Effector memory CD8-positive, alpha-beta T cell (primary cell): ENCODE measurements around the gene NOD2.

Experiments
- ATAC-seq: fragments of 150-1000 bp; cut with Tn5 transposase; replicated peaks from 2 replicates; pipeline ENCODE4 v1.10.0; 2021; ENCODE audit warnings: mild to moderate bottlenecking, moderate library complexity
- DNase-seq, 3 experiments: peaks; one replicate each; pipeline ENCODE4 v3.0.0; 2021
- H3K27ac Mint-ChIP-seq, 2 donors: one replicate each; pipeline ENCODE4 v1.8.0; 2022; ENCODE audit warnings: mild to moderate bottlenecking in 2 of 2, mixed read lengths in 2 of 2, moderate library complexity in 2 of 2
- H3K27me3 Mint-ChIP-seq, 2 donors: one replicate each; pipeline ENCODE4 v1.8.0; 2022; ENCODE audit warnings: mixed read lengths in 2 of 2
- H3K36me3 Mint-ChIP-seq: one replicate; pipeline ENCODE4 v1.8.0; 2022; ENCODE audit warnings: mild to moderate bottlenecking, moderate library complexity, mixed read lengths; ENCODE audit not compliant: insufficient read depth
- H3K4me1 Mint-ChIP-seq, 2 donors: one replicate each; pipeline ENCODE4 v1.8.0; 2022; ENCODE audit warnings: low read depth in 2 of 2, mixed read lengths in 2 of 2
- H3K4me3 Mint-ChIP-seq, 2 donors: one replicate each; pipeline ENCODE4 v1.8.0; 2022; ENCODE audit warnings: mild to moderate bottlenecking in 2 of 2, mixed read lengths in 2 of 2, moderate library complexity in 2 of 2
- H3K9me3 Mint-ChIP-seq, 2 donors: one replicate each; pipeline ENCODE4 v1.8.0; 2022; ENCODE audit warnings: mixed read lengths in 2 of 2
- total RNA-seq, 9 experiments: gene quantifications; one replicate each; lab custom pipeline; 2026; lab: John Stamatoyannopoulos, UW

The NOD2 gene
- 3.4 to 28.8 (median 20.2) reads per million in 9 experiments for total RNA-seq

- Mint-ChIP-seq H3K27ac (peak within 1 kb of the TSS; percentile 97), H3K9me3 (no peaks in the 10 kb centered on the region), H3K4me1 (peaks cover 49 to 53% of the 10 kb centered on the region in 2 donors), H3K4me3 (peak within 1 kb of the TSS; percentile 89), H3K36me3 (peaks cover 9% of the 10 kb centered on the region), H3K27me3 (no peaks in the 10 kb centered on the region)
- ATAC-seq (peak; percentile 34), DNase-seq (no peak)
Measured at GRCh38 chr16:50692999-50693781, at the start of gene NOD2. NOD2 (plus strand) TSS chr16:50693606; CDS start chr16:50699496, 5,890 bp downstream.

- Mint-ChIP-seq H3K27ac (no peak overlapping the region), H3K27me3 (peaks cover 12 to 44% of the 10 kb centered on the region in 2 donors), H3K4me1 (peaks cover 0 to 5% of the 10 kb centered on the region in 2 donors), H3K4me3 (no peak overlapping the region), H3K9me3 (no peaks in the 10 kb centered on the region), H3K36me3 (no peaks in the 10 kb centered on the region)
- no peak for ATAC-seq
- no peak for DNase-seq
Measured at GRCh38 chr16:50644245-50644644, 49.2 kb upstream of the NOD2 start.

GRCh38 chr16:50644729-50645128, 48.7 kb upstream of the NOD2 start:
- Mint-ChIP-seq H3K9me3 (no peaks in the 10 kb centered on the region), H3K27me3 (peaks cover 12 to 41% of the 10 kb centered on the region in 2 donors), H3K27ac (peak overlapping the region in 1 of 2 donors; percentile 27), H3K4me1 (peaks cover 0 to 5% of the 10 kb centered on the region in 2 donors), H3K4me3 (no peak overlapping the region), H3K36me3 (no peaks in the 10 kb centered on the region)
- ATAC-seq (peak; percentile 48), DNase-seq (peak; percentile 12 to 13 (median 13))

GRCh38 chr16:50645563-50646220, 47.7 kb upstream of the NOD2 start:
- no peaks in the 10 kb centered on the region for H3K36me3 Mint-ChIP-seq
- H3K27ac Mint-ChIP-seq = no peak overlapping the region
- peaks cover 8 to 31% of the 10 kb centered on the region in 2 donors for H3K27me3 Mint-ChIP-seq
- no peak for ATAC-seq
- H3K4me1 Mint-ChIP-seq = peaks cover 0 to 5% of the 10 kb centered on the region in 2 donors
- H3K4me3 Mint-ChIP-seq = no peak overlapping the region
- no peaks in the 10 kb centered on the region for H3K9me3 Mint-ChIP-seq
- no peak for DNase-seq

GRCh38 chr16:50646345-50646744, 47.1 kb upstream of the NOD2 start:
- Mint-ChIP-seq H3K9me3 (no peaks in the 10 kb centered on the region), H3K36me3 (no peaks in the 10 kb centered on the region), H3K4me3 (no peak overlapping the region), H3K4me1 (peaks cover 0 to 5% of the 10 kb centered on the region in 2 donors), H3K27ac (no peak overlapping the region), H3K27me3 (peaks cover 5 to 24% of the 10 kb centered on the region in 2 donors)
- DNase-seq (no peak), ATAC-seq (no peak)

GRCh38 chr16:50651835-50652438, 41.5 kb upstream of the NOD2 start:
- DNase-seq (no peak), ATAC-seq (no peak)
- no peaks in the 10 kb centered on the region for H3K36me3 Mint-ChIP-seq
- no peak overlapping the region for H3K4me3 Mint-ChIP-seq
- H3K27ac Mint-ChIP-seq = no peak overlapping the region
- H3K9me3 Mint-ChIP-seq = peaks cover 0 to 2% of the 10 kb centered on the region in 2 donors
- peaks cover 4 to 7% of the 10 kb centered on the region in 2 donors for H3K27me3 Mint-ChIP-seq
- no peaks in the 10 kb centered on the region for H3K4me1 Mint-ChIP-seq

GRCh38 chr16:50652836-50653425, 40.5 kb upstream of the NOD2 start:
- H3K27me3 Mint-ChIP-seq = peaks cover 0 to 4% of the 10 kb centered on the region in 2 donors
- H3K4me3 Mint-ChIP-seq = no peak overlapping the region
- no peak for DNase-seq
- no peak for ATAC-seq
- H3K4me1 Mint-ChIP-seq = no peaks in the 10 kb centered on the region
- H3K36me3 Mint-ChIP-seq = no peaks in the 10 kb centered on the region
- H3K27ac Mint-ChIP-seq = no peak overlapping the region
- H3K9me3 Mint-ChIP-seq = peaks cover 0 to 2% of the 10 kb centered on the region in 2 donors

- no peaks in the 10 kb centered on the region for H3K36me3 Mint-ChIP-seq
- H3K27me3 Mint-ChIP-seq = peaks cover 0 to 4% of the 10 kb centered on the region in 2 donors
- H3K4me3 Mint-ChIP-seq = no peak overlapping the region
- peaks cover 0 to 2% of the 10 kb centered on the region in 2 donors for H3K9me3 Mint-ChIP-seq
- H3K4me1 Mint-ChIP-seq = no peaks in the 10 kb centered on the region
- H3K27ac Mint-ChIP-seq = peak overlapping the region in 1 of 2 donors; percentile 66
- ATAC-seq = no peak
- DNase-seq = no peak
Measured at GRCh38 chr16:50653633-50654519, 39.5 kb upstream of the NOD2 start.

- no peak overlapping the region for H3K4me3 Mint-ChIP-seq
Measured at GRCh38 chr16:50655558-50656055, 37.8 kb upstream of the NOD2 start.

GRCh38 chr16:50657241-50657640, 36.2 kb upstream of the NOD2 start:
- no peak overlapping the region for H3K27ac Mint-ChIP-seq

More at GRCh38 chr16:50655558-50656055, 37.8 kb upstream of the NOD2 start:
- H3K4me1 Mint-ChIP-seq = no peaks in the 10 kb centered on the region
- no peak for DNase-seq
- ATAC-seq = no peak
- no peaks in the 10 kb centered on the region for H3K36me3 Mint-ChIP-seq
- H3K9me3 Mint-ChIP-seq = peaks cover 0 to 2% of the 10 kb centered on the region in 2 donors
- peaks cover 0 to 4% of the 10 kb centered on the region in 2 donors for H3K27me3 Mint-ChIP-seq
- no peak overlapping the region for H3K27ac Mint-ChIP-seq

GRCh38 chr16:50659806-50660205, 33.6 kb upstream of the NOD2 start:
- Mint-ChIP-seq H3K36me3 (no peaks in the 10 kb centered on the region), H3K27ac (peak overlapping the region in 1 of 2 donors; percentile 5), H3K9me3 (no peaks in the 10 kb centered on the region), H3K4me3 (no peak overlapping the region), H3K27me3 (no peaks in the 10 kb centered on the region), H3K4me1 (peaks cover 0 to 1% of the 10 kb centered on the region in 2 donors)
- DNase-seq (no peak), ATAC-seq (no peak)

More at GRCh38 chr16:50657241-50657640, 36.2 kb upstream of the NOD2 start:
- DNase-seq = no peak
- H3K4me3 Mint-ChIP-seq = no peak overlapping the region
- no peaks in the 10 kb centered on the region for H3K4me1 Mint-ChIP-seq
- no peaks in the 10 kb centered on the region for H3K36me3 Mint-ChIP-seq
- no peak for ATAC-seq
- H3K27me3 Mint-ChIP-seq = no peaks in the 10 kb centered on the region
- no peaks in the 10 kb centered on the region for H3K9me3 Mint-ChIP-seq

GRCh38 chr16:50662306-50662940, 31.0 kb upstream of the NOD2 start:
- no peak for DNase-seq
- Mint-ChIP-seq H3K4me1 (peaks cover 16 to 17% of the 10 kb centered on the region in 2 donors), H3K9me3 (no peaks in the 10 kb centered on the region), H3K27ac (no peak overlapping the region), H3K4me3 (no peak overlapping the region), H3K27me3 (no peaks in the 10 kb centered on the region), H3K36me3 (peaks cover 4% of the 10 kb centered on the region)
- ATAC-seq = no peak
